A549 (cell line): ENCODE data around the gene C2CD3.

Experiments used
- EHMT2 ChIP-seq: fragments of 200-600 bp; sonication (generic); IDR thresholded peaks from 2 replicates; pipeline ENCODE4 v1.6.1; 2016; ENCODE audit warnings: antibody characterized with exemption, low read depth, mild to moderate bottlenecking, moderate library complexity
- GATA3 ChIP-seq: IDR thresholded peaks from 2 replicates; pipeline ENCODE4 v1.6.1; 2012; ENCODE audit warnings: borderline replicate concordance
- NR3C1 ChIP-seq: fragments of >200 bp; sonication (Bioruptor Twin); formaldehyde crosslinking; IDR thresholded peaks from 3 replicates; pipeline ENCODE4 v1.6.1; 2017
- POLR2A ChIP-seq: IDR thresholded peaks from 2 replicates; pipeline ENCODE4 v1.6.1; 2012; ENCODE audit warnings: mild to moderate bottlenecking, low read length
- RAD21 ChIP-seq, 2 experiments: fragments of >200 bp in 1 of 2; sonication (Bioruptor Twin) in 1 of 2; formaldehyde crosslinking in 1 of 2; IDR thresholded peaks in 1 of 2; conservative IDR thresholded peaks in 1 of 2; 2 replicates in 1 of 2; 3 replicates in 1 of 2; pipeline ENCODE4 v1.6.1; 2012 to 2018; ENCODE audit warnings: inconsistent platforms in 1 of 2
- RNF2 ChIP-seq: fragments of 200-600 bp; sonication (generic); IDR thresholded peaks from 2 replicates; pipeline ENCODE4 v1.6.1; 2016; ENCODE audit warnings: low read depth, mild to moderate bottlenecking, antibody characterized with exemption, moderate library complexity, borderline replicate concordance
- SREBF2 ChIP-seq: fragments of 450-650 bp; IDR thresholded peaks from 2 replicates; pipeline ENCODE4 v1.6.1; 2014; ENCODE audit warnings: mild to moderate bottlenecking, moderate library complexity
- TF ChIP-seq, protein P1 (sequence below): fragments of >200 bp; sonication (Bioruptor Twin); formaldehyde crosslinking; IDR thresholded peaks from 3 replicates; pipeline ENCODE4 v1.5.1; 2016
- TF ChIP-seq, protein P2 (sequence below): fragments of 250-450 bp; sonication (Bioruptor Pico); IDR thresholded peaks from 2 replicates; pipeline ENCODE4 v1.5.0; 2020; ENCODE audit warnings: low read depth, mild to moderate bottlenecking, moderate library complexity
- TF ChIP-seq, protein P3 (sequence below): fragments of 200-600 bp; sonication (generic); IDR thresholded peaks from 2 replicates; pipeline ENCODE4 v1.6.1; 2016; ENCODE audit warnings: antibody characterized with exemption, mild to moderate bottlenecking, moderate library complexity

DNA sequence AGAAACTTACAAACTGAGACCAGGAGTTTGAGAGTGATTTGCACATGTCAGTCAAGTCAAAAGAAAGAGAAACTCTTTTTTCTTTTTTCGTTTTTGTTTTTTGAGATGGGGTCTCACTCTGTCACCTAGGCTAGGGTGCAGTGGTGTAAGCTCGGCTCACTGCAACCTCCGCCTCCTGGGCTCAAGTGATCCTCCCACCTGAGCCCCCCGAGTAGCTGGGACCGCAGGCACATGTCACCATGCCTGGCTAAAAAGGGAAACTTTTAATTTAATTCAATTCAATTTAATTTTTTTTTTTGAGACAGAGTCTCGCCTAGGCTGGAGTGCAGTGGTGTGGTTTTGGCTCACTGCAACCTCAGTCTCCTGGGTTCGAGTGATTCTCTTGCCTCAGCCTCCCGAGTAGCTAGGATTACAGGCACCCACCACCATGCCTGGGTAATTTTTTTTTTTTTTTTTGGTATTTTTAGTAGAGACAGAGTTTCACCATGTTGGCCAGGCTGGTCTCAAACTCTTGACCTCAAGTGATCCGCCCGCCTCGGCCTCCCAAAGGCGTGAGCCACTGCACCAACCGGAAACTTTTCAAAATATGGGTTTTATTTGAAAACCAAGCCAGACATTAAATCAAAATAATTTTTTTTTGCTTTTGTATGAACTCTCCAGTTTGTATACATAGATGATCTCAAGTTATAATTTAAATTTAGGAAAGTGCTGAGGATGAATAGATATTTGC, 171.8 kb downstream of the C2CD3 start:
- no peak for TF ChIP-seq NR3C1
- no peak for TF ChIP-seq SREBF2
- TF ChIP-seq RAD21 (conservative IDR thresholded peaks at IDR 0.05 in 1 of 2, IDR thresholded peaks at IDR 0.05 in 1 of 2), result no peak
- no peak for TF ChIP-seq RNF2
- TF ChIP-seq POLR2A, result no peak
- TF ChIP-seq, protein P1, sequence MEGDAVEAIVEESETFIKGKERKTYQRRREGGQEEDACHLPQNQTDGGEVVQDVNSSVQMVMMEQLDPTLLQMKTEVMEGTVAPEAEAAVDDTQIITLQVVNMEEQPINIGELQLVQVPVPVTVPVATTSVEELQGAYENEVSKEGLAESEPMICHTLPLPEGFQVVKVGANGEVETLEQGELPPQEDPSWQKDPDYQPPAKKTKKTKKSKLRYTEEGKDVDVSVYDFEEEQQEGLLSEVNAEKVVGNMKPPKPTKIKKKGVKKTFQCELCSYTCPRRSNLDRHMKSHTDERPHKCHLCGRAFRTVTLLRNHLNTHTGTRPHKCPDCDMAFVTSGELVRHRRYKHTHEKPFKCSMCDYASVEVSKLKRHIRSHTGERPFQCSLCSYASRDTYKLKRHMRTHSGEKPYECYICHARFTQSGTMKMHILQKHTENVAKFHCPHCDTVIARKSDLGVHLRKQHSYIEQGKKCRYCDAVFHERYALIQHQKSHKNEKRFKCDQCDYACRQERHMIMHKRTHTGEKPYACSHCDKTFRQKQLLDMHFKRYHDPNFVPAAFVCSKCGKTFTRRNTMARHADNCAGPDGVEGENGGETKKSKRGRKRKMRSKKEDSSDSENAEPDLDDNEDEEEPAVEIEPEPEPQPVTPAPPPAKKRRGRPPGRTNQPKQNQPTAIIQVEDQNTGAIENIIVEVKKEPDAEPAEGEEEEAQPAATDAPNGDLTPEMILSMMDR, result no peak
- TF ChIP-seq, protein P2, sequence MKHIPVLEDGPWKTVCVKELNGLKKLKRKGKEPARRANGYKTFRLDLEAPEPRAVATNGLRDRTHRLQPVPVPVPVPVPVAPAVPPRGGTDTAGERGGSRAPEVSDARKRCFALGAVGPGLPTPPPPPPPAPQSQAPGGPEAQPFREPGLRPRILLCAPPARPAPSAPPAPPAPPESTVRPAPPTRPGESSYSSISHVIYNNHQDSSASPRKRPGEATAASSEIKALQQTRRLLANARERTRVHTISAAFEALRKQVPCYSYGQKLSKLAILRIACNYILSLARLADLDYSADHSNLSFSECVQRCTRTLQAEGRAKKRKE (CRISPR knock-in tag), result no peak
- TF ChIP-seq, protein P3, sequence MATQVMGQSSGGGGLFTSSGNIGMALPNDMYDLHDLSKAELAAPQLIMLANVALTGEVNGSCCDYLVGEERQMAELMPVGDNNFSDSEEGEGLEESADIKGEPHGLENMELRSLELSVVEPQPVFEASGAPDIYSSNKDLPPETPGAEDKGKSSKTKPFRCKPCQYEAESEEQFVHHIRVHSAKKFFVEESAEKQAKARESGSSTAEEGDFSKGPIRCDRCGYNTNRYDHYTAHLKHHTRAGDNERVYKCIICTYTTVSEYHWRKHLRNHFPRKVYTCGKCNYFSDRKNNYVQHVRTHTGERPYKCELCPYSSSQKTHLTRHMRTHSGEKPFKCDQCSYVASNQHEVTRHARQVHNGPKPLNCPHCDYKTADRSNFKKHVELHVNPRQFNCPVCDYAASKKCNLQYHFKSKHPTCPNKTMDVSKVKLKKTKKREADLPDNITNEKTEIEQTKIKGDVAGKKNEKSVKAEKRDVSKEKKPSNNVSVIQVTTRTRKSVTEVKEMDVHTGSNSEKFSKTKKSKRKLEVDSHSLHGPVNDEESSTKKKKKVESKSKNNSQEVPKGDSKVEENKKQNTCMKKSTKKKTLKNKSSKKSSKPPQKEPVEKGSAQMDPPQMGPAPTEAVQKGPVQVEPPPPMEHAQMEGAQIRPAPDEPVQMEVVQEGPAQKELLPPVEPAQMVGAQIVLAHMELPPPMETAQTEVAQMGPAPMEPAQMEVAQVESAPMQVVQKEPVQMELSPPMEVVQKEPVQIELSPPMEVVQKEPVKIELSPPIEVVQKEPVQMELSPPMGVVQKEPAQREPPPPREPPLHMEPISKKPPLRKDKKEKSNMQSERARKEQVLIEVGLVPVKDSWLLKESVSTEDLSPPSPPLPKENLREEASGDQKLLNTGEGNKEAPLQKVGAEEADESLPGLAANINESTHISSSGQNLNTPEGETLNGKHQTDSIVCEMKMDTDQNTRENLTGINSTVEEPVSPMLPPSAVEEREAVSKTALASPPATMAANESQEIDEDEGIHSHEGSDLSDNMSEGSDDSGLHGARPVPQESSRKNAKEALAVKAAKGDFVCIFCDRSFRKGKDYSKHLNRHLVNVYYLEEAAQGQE, result no peak
- TF ChIP-seq EHMT2, result no peak
- TF ChIP-seq GATA3, result no peak
